GM18505 (cell line): Measurements from ENCODE around the gene TMCC2.

ENCODE experiments used
- ATAC-seq: cut with Tn5 transposase; IDR thresholded peaks from one replicate; pipeline ENCODE4 v1.9.1; 2021; ENCODE audit not compliant: unreplicated experiment
- POLR2A ChIP-seq: IDR thresholded peaks from 4 replicates; pipeline ENCODE4 v1.6.1; 2011; ENCODE audit warnings: borderline replicate concordance; ENCODE audit not compliant: insufficient read depth, insufficient read length; ENCODE audit errors: extremely low read depth

TMCC2 gene

DNA sequence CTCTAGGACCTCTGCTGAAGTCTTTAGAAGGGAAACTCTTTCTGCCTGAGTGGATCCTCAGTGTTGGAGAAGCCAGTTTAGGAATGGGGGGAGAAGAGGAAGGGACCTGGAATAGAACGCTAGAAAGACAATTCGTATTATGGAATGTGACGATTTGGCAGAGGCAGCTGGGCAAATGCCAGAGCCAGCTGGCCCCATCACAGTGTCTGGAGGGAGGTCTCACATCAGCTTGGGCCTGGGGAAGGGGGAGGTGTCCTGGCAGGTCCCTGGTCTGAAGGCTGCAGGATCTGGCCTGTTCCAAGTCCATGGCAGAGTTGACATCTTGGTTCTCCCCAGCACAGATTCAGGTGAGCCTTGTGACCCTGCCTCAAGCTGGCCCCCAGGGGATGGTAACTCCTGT, 11.3 kb downstream of the TMCC2 start:
- TF ChIP-seq POLR2A = no peak
- no peak for ATAC-seq

DNA sequence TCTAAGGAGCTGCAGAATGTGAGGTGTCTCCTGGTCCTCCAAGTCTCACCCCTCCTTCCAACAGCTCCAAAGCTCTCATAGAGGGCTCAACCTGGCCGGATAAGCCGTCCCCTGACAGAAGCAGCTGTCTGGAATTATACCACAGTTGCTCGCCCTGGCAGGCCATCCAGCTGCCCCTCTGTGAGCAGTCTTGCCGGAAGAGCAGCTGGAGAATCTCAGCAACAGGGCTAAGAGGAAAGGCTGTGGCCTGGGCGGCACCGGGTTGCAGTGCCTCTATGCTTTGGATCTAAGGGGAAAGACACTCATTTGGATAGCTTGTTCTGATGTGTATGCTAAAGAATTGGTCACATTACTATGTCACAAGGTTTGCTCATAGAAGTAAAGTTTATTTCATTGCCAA, 12.4 kb downstream of the TMCC2 start:
- ATAC-seq = no peak

DNA sequence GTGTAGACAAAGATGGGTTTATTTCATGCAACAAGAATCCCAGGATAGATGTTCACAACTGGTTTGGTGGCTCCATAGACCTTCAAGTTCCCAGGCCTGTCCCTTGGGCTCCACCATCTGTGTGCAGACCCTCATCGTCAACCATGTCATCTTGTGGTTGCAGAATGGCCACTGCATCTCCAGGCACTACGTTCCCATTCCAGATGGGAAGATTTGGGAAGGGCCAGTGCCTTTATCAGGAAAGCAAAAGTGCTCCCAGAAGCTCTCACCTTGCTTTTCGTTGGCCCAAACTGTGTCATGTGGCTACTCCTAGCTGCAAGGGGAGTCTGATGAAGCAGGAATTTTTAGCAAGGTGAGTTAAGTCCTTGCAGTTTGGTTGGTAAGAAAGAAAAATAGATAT, 12.8 kb downstream of the TMCC2 start:
- ATAC-seq = no peak
- no peak for TF ChIP-seq POLR2A

More for the DNA sequence above, 12.4 kb downstream of the TMCC2 start:
- no peak for TF ChIP-seq POLR2A

DNA sequence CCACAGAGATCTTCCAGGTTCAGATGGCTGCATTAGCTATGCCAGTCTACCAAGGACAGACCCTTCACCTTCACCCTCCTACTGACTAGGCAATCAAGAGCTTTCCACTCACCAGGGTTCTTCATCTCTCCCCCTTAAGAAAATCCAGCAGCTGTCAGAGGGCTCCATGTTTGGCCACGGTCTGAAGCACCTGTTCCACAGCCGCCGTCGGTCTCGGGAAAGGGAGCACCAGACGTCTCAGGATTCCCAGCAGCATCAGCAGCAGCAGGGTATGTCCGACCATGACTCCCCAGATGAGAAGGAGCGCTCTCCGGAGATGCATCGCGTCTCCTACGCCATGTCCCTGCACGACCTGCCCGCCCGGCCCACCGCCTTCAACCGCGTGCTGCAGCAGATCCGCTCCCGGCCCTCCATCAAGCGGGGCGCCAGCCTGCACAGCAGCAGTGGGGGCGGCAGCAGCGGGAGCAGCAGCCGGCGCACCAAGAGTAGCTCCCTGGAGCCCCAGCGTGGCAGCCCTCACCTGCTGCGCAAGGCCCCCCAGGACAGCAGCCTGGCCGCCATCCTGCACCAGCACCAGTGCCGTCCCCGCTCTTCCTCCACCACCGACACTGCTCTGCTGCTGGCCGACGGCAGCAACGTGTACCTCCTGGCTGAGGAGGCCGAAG, 13.8 kb downstream of the TMCC2 start:
- TF ChIP-seq POLR2A = no peak
- ATAC-seq = no peak

DNA sequence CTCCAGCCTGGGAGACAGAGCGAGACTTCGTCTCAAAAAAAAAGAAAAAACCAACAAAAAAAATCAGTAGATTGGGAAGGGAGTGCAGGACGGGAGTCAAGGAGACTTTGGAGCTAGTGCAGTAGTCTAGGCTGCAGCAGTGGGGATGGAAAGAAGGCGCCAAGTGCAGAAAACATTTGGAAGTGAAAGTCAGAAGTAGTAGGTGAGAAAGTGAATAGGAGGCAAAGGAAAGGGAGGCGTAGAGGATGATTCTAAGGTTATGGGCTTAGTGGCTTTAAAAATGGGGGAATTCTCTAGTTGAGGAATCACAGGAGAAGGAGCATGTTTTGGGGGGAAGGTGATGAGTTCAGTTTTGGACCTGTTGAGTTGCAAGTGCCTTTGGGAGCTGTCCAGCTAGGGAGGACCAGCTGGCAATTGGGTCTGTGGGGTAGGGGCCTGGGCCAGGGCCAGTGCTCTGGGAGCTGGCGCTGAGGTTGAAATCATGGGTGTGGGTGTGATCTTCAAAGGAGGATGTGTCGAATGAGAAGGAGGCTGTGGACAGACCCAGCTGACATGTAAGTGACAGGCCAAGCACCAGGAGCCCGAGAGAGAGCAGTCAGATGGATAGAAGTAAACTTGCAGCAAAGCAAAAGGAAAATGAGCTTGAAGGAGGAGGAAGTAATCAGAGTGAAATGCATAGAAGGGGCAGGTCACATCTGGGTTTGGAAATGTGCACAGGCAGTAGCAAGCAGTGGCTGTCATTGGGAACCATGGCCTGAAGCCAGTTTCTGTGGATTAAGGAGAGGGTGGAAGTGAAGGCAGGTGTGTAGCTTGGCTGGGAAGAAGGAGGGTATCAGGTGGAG, 15.8 kb downstream of the TMCC2 start:
- ATAC-seq = no peak
- TF ChIP-seq POLR2A = no peak

DNA sequence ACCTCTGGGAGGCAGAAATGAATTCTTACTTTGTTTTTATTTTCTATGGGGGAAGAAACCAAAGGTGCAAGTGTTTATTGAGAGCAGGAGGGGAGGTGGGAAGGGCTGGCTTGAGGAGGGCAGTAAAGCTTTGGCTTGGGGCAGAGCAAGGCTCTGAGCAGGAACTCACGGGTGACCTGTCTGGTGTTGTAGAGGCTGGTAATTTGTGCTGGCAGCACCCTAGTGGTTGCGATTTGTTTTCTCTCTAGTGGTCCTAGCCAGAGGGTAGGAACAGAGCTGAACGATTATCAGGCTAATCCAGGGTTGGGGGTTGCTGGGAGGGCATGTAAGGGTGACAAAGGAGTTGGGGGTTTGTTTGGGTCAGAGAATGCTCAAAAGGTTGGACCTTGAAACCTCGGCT, 16.6 kb downstream of the TMCC2 start:
- TF ChIP-seq POLR2A = no peak
- ATAC-seq = no peak

DNA sequence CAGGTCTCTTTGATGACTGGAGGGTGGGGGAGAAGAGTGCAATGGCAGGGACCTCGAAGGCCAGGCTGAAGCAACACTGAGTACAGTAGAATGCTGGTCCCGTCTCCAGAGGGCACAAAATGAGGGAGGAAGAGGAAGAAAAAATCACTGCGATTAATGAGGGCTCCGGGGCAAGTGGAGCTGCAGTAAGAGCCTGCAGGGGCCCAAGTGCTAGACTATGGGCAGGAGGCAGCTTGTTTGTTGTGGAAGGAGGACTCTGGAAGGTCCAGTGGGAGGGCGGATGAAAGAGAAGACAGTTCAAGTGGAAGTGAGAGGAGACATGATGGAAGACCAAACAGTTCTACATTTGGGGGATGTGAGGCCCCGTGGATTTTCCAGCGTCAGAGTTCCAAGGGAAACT, 17.4 kb downstream of the TMCC2 start:
- ATAC-seq = no peak
- TF ChIP-seq POLR2A = no peak

DNA sequence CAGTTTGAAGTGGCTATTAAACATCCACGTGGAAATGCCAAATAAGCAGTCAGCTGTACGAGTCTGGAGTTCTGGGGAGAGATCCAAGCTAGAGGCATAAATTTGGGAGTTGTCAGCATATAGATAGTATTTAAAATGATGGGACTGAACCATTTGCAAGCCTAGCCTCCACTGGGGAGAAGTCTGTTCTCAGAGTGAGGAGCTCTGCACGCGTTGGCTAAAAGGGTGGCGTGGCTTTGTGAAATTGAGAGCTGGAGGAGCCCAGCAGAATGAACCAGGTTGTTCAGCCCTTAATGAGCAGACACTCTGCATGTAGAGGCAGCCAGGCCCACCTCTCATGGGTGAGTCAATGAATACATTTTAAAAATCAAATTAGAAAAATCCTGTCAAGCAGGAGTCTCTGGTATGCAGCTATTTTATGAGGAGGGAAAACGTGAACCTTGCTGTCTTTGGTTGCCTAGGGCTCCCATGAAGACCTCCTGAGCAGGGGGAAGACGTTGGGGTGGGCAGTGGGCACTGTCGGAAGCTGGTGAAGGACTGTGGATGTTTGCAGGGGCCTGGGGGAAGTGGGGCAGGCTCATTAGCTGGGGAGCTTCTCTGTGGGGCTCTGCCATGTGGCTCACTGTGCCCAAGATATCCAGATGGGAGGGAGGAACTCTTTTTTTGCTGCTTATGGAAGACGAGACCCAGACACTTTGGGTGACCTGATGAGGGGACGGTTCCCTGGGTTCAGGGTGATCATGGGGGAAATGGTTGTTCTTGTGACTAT, 18.8 kb downstream of the TMCC2 start:
- no peak for ATAC-seq
- no peak for TF ChIP-seq POLR2A

DNA sequence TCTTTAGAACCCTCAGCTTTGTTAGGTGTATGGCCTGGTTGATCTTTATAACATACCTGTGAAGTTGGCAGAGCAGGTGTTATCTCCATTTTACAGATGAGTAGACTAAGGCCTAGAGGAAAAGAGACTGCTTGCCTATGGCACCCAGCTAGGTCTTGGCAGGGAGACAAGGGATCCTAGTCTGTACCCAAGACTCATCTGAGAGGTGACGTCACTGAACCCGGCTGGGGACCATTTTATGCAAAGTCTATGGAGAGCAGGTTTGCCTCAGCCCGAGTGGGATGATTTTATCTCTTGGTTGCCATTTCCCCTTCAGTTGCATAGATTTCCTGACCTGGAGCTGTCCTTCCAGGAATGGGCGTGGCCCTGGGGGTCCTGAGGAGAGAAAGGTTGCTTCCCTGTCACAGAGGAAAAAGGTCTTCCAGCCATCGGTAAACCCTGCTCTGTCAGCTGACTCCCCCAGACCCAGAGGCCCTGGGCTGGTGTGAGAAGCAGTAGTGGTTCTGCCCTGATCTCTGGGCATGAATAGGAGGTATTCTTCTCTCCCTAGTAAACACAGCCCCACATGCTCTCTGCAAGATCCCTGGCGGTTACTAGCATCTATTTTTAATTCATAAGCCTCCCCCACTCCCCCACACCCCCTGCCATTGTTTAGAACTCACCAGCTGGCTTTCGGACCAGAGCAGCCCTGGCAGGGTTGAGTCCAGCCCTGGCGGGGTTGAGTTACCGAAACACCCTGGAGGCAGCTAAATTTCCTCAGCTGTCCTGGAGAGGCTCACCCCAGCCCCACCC, 19.6 kb downstream of the TMCC2 start:
- no peak for TF ChIP-seq POLR2A

DNA sequence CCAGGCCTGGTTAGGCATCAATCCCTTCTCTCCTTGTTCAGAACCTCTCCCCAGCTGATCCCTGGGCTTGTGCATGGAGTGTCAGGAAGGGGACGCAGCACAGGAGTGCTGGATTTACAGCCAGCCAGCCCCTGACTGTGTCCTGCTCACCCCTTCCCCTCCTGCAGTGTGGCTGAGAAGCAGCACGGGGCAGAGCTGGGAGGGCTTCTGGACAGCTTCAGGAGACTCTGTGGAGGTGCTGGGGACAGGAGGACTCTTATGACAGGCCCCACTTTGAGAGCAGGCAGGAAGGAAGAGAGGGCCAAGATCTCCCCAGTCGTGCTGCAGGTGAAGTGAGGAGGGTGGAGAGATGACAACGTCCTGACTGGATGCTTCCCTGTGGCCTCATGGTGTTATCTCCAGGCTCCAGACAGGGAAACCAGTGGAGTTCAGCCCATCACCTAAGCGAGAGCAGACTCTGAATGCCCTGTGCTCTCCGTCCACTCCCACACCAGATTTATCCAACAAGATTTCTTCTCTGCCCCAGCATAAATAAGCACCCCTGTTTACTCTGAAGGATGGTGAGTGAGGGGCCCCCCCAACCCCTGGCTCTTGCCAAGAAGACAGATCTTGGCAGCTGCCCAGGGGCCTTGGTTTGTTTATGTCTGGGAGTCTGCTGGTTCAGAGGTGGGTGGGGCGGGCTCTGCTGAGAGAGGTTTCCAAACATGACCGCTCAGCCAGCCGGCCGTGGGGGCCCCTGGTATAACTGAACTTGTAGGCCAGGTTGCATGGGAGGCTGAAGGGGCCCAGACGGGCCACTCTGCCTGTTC, 21.3 kb downstream of the TMCC2 start:
- no peak for ATAC-seq

More for the DNA sequence above, 19.6 kb downstream of the TMCC2 start:
- ATAC-seq = no peak

DNA sequence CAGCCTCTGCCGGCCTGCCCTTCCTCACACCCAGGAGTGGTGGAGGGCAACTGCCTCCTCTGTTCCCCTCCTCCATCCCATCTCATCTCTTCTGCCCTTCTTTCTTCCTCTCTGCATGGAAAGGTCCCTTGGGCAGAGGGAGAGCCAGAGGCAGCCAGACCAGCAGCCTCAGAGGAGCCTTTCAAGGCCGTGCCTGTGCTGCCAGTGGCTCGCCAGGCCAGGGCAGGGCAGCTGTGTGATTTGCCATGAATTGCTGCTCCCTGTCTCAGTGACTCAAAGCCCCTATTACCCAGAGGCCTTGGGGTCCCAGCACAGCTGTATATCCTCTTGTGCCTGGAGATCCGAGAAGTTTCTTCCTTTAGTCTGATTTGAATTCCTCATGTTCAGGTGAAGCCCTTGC, 21.9 kb downstream of the TMCC2 start:
- no peak for ATAC-seq
- no peak for TF ChIP-seq POLR2A

More for the DNA sequence above, 21.3 kb downstream of the TMCC2 start:
- no peak for TF ChIP-seq POLR2A

DNA sequence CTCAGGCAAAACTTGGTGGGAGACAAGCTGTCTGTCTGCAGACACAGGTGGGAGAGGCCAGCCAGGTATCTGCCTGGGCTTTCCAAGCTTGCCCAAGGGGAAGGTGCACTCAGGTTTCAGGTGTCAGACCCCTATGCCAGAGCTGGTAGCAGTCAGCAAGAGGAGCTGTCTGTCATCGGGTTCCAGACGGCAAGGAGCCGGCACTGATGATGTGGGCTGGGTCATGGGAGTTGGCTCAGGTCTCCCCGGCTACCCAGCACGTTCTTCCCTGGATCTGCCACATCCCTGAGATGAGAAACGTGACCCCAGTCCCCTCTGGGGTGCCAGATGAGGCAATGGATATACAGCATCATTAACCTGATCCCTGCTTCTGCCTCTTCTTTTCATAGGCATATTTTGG, 23.0 kb downstream of the TMCC2 start:
- no peak for TF ChIP-seq POLR2A

DNA sequence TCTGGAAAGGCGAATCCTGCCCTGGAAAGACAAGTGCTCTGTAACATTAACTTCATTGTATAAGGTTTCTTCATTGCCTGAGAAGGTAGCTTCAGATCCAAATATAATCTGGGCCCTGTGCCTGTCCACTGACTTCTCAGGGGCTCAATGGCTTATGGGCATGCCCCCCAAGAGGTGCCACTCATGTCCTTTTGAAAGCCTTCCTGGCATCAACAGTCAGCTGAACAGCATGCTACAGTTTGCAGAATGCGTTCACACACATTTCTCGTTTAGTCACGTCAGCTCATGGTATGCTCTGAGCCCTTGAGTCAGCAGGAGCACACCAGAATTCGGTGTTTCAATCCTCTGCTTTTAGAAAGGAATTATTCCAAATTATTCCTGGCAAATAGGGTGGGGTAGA, 23.8 kb downstream of the TMCC2 start:
- no peak for ATAC-seq
- no peak for TF ChIP-seq POLR2A

More for the DNA sequence above, 23.0 kb downstream of the TMCC2 start:
- ATAC-seq = no peak
